IMR-90 (cell line): Measurements from ENCODE around the gene IFITM10.

Experiments
- BHLHE40 ChIP-seq: fragments of 150-350 bp; IDR thresholded peaks from 2 replicates; pipeline ENCODE4 v1.6.1; 2016; ENCODE audit warnings: mild to moderate bottlenecking, low read depth, low read length
- CEBPB ChIP-seq: IDR thresholded peaks from 2 replicates; pipeline ENCODE4 v1.6.1; 2012; ENCODE audit warnings: low read depth, low read length, improper control_type of control experiment
- CHD1 ChIP-seq: IDR thresholded peaks from 2 replicates; pipeline ENCODE4 v1.6.1; 2012; ENCODE audit warnings: low read depth, low read length, improper control_type of control experiment
- FOS ChIP-seq: fragments of 150-350 bp; IDR thresholded peaks from 2 replicates; pipeline ENCODE4 v1.6.1; 2016; ENCODE audit warnings: low read depth, low read length
- MAFK ChIP-seq: IDR thresholded peaks from 2 replicates; pipeline ENCODE4 v1.6.1; 2012; ENCODE audit warnings: low read depth, low read length, improper control_type of control experiment
- MAZ ChIP-seq: IDR thresholded peaks from 2 replicates; pipeline ENCODE4 v1.6.1; 2012; ENCODE audit warnings: low read depth, mild to moderate bottlenecking, low read length, improper control_type of control experiment, moderate library complexity, borderline replicate concordance
- NFE2L2 ChIP-seq: fragments of 150-350 bp; IDR thresholded peaks from 2 replicates; pipeline ENCODE4 v1.6.1; 2016; ENCODE audit warnings: low read depth, mild to moderate bottlenecking, low read length
- POLR2A ChIP-seq: IDR thresholded peaks from 2 replicates; pipeline ENCODE4 v1.6.1; 2012; ENCODE audit warnings: mild to moderate bottlenecking, low read depth, low read length
- RAD21 ChIP-seq: IDR thresholded peaks from 2 replicates; pipeline ENCODE4 v1.6.1; 2012; ENCODE audit warnings: low read length, improper control_type of control experiment
- RFX5 ChIP-seq: IDR thresholded peaks from 2 replicates; pipeline ENCODE4 v1.8.0; 2012; ENCODE audit warnings: low read depth, mild to moderate bottlenecking, low read length, moderate library complexity
- SMC3 ChIP-seq: fragments of 150-350 bp; IDR thresholded peaks from 2 replicates; pipeline ENCODE4 v1.6.1; 2016; ENCODE audit warnings: low read depth, mild to moderate bottlenecking, antibody characterized with exemption, low read length, moderate library complexity
- USF2 ChIP-seq: fragments of 150-350 bp; IDR thresholded peaks from 2 replicates; pipeline ENCODE4 v1.6.1; 2017; ENCODE audit warnings: mild to moderate bottlenecking, antibody characterized with exemption, low read length, low read depth
- TF ChIP-seq, protein P1 (sequence below): conservative IDR thresholded peaks from 2 replicates; pipeline ENCODE4 v1.5.1; 2012; ENCODE audit warnings: mild to moderate bottlenecking, low read depth, low read length, improper control_type of control experiment
- TF ChIP-seq, protein P2 (sequence below): fragments of 150-350 bp; IDR thresholded peaks from 2 replicates; pipeline ENCODE4 v1.6.1; 2016; ENCODE audit warnings: low read depth, mild to moderate bottlenecking, low read length, moderate library complexity, borderline replicate concordance

GRCh38 chr11:1755692-1756561 is 5.5 kb upstream of the IFITM10 start:
- TF ChIP-seq POLR2A = no peak
- TF ChIP-seq RAD21 = no peak
- TF ChIP-seq MAZ = no peak
- no peak for TF ChIP-seq BHLHE40
- TF ChIP-seq USF2 = no peak
- TF ChIP-seq, protein P1, sequence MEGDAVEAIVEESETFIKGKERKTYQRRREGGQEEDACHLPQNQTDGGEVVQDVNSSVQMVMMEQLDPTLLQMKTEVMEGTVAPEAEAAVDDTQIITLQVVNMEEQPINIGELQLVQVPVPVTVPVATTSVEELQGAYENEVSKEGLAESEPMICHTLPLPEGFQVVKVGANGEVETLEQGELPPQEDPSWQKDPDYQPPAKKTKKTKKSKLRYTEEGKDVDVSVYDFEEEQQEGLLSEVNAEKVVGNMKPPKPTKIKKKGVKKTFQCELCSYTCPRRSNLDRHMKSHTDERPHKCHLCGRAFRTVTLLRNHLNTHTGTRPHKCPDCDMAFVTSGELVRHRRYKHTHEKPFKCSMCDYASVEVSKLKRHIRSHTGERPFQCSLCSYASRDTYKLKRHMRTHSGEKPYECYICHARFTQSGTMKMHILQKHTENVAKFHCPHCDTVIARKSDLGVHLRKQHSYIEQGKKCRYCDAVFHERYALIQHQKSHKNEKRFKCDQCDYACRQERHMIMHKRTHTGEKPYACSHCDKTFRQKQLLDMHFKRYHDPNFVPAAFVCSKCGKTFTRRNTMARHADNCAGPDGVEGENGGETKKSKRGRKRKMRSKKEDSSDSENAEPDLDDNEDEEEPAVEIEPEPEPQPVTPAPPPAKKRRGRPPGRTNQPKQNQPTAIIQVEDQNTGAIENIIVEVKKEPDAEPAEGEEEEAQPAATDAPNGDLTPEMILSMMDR = no peak
- TF ChIP-seq RFX5 = no peak
- no peak for TF ChIP-seq CEBPB
- no peak for TF ChIP-seq MAFK
- no peak for TF ChIP-seq SMC3
- TF ChIP-seq, protein P2, sequence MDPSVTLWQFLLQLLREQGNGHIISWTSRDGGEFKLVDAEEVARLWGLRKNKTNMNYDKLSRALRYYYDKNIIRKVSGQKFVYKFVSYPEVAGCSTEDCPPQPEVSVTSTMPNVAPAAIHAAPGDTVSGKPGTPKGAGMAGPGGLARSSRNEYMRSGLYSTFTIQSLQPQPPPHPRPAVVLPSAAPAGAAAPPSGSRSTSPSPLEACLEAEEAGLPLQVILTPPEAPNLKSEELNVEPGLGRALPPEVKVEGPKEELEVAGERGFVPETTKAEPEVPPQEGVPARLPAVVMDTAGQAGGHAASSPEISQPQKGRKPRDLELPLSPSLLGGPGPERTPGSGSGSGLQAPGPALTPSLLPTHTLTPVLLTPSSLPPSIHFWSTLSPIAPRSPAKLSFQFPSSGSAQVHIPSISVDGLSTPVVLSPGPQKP = no peak
- TF ChIP-seq FOS = no peak
- TF ChIP-seq CHD1 = no peak
- no peak for TF ChIP-seq NFE2L2
